ENCODE results near the gene SERPINE1.
"Not testable (repeated sequence)": the region's sequence is repeated elsewhere in the genome, so short reads cannot be mapped to it uniquely, and the experiment has no call there.

The SERPINE1 gene

DNA sequence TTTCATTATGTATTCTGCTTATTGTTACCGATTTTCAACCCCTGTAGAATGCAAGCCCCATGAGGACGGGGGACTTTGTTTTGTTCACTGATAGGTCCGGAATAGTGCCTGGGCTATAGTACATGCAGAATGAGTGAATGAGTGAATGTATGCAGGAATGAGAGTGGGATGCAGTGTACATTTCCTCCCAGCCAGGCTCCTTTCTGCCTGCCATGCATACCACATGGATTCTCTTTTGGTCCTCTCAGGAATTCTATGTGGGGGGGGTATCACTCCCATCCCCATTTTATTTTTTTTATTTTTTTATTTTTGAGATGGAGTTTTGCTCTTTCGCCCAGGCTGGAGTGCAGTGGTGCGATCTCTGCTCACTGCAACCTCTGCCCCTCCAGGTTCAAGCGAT, 24.9 kb upstream of the SERPINE1 start:
- DNase-seq (ENCODE audit: low read depth): no peak

DNA sequence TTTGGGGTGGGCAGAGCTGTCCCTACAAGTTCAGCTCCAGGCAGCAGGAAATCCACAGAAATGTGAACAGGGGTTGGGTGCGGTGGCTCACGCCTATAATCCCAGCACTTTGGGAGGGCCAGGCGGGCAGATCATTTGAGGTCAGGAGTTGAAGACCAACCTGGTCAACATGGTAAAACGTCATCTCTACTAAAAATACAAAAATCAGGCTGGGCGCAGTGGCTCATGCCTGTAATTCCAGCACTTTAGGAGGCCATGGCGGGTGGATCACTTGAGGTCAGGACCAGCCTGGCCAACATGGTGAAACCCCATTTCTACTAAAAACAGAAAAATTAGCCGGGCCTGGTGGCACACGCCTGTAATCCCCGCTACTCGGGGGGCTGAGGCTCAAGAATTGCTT, 23.2 kb upstream of the SERPINE1 start:
- not testable (repeated sequence) for DNase-seq (ENCODE audit: low read depth)

DNA sequence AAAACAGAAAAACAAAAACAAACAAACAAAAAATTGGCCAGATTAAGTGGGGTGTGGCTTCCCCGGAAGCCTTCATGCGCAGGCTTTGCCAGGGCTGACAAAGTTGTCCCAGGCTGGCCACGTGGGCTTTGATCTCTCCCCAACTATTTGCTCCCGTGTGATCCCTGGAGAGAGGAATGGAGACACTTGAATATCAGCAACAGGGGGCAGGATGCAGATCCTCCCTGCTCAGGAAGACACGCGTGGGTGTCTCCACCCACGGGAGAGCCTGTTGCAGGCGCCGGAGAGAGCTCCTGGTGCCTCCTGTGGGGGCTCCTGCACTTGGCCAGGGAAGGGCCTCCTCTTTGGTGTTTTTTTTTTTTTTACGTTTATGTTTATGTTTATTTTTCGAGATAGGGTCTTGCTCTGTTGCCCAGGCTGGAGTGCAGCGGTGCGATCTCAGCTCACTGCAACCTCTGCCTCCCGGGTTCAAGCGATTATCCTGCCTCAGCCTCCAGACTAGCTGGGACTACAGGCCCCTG, 22.7 kb upstream of the SERPINE1 start:
- DNase-seq (ENCODE audit: low read depth): no peak

GRCh38 chr7:101104799-101105198, 22.1 kb upstream of the SERPINE1 start:
- no peak for DNase-seq (ENCODE audit: low read depth)

DNA sequence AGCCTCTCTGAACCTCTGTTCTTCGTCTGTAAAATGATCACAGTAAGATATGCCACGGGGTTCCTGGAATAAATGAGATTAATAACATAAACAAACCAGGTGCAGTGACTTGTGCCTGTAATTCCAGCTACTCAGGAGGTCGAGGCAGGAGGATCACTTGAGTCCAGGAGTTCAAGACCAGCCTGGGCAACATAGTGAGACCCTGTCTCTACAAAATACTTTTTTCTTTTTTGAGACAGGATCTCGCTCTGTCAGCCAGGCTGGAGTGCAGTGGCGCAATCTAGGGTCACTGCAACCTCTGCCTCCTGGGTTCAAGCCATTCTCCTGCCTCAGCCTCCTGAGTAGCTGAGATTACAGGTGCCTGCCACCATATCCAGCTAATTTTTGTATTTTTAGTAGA, 21.7 kb upstream of the SERPINE1 start:
- DNase-seq (ENCODE audit: low read depth): not testable (repeated sequence)

DNA sequence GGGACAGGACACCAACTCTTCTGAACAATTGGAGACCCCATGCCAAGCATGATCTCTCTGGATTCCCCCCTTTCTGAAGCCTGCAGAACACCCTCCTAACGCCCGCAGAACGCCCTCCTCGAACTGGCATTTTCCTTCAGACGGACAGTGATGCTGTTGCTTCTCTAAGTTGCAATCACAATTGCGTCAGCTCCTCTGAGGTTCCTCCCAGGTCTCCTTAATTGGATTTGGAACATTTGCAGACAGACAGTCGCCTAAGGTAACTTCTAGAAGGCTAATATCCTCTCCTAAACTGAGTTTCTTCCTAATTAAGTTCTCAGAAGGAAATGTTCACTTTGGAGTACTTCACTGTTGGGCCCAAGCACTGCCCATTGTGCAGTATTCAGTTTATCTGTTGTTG, 20.5 kb upstream of the SERPINE1 start:
- no peak for DNase-seq (ENCODE audit: low read depth)

GRCh38 chr7:101108330-101108857, 18.5 kb upstream of the SERPINE1 start:
- no peak for DNase-seq (ENCODE audit: low read depth)

- no peak for DNase-seq (ENCODE audit: low read depth)
These were observed 17.9 kb upstream of the SERPINE1 start for GRCh38 chr7:101108961-101109360.

- DNase-seq (ENCODE audit: low read depth): no peak
These were observed 17.5 kb upstream of the SERPINE1 start for GRCh38 chr7:101109368-101109767.

DNA sequence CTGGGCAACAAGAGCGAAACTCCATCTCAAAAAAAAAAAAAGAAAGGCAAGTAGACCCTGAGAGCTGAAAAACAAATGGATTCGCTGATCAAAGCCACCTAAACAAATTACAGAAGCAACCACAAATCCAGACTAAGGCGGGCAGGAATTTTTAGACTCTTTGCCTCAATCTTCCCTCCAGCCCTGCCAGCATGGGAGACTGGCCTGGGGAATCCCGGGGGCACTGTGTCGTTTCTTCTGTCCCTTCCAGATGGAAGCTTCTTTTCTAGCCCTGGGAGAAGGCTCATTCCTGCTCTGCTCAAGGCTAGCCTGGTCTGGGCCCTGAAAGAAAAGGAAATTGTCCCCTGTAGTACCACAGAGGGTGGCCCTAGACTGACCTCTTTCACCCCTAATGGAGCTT, 15.6 kb upstream of the SERPINE1 start:
- no peak for DNase-seq (ENCODE audit: low read depth)

GRCh38 chr7:101112233-101112632, 14.7 kb upstream of the SERPINE1 start:
- no peak for DNase-seq (ENCODE audit: low read depth)

- not testable (repeated sequence) for DNase-seq (ENCODE audit: low read depth)
These were observed 13.8 kb upstream of the SERPINE1 start for GRCh38 chr7:101113140-101113539.

DNA sequence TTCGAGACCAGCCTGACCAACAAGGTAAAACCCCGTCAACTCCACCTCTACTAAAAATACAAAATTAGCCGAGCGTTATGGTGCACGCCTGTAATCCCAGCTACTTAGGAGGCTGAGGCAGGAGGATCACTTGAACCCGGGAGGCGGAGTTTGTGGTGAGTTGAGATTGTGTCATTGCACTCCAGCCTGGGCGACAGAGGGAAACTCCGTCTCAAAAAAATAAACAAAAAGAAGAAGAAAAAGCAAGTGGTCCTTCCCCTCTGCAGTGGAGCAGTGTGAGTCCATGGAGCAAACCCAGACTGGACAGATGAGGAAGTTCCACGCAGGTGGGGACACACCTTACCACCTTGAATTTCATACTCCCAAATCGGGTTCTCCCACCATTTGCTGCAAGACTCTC, 13.1 kb upstream of the SERPINE1 start:
- no peak for DNase-seq (ENCODE audit: low read depth)

DNA sequence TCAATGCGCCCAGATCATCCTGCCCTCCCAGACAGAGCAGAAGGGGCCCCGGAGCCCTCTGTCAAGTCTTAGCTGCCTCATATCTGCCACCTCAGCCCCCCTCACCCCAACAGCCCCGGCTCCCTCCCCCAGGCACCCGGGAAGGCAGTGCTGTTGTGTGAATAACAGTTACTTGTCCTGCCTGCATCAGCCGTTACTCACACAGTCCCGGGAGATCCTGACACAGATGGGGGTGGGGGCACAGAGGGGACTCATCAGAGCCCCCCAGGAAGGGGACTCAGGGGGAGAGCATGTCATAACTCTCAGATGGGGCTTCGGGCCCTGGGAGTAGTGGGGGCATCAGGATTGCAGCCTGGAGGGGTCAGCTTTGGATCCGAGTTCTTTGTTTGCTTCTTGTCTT, 12.4 kb upstream of the SERPINE1 start:
- DNase-seq (ENCODE audit: low read depth): no peak

DNA sequence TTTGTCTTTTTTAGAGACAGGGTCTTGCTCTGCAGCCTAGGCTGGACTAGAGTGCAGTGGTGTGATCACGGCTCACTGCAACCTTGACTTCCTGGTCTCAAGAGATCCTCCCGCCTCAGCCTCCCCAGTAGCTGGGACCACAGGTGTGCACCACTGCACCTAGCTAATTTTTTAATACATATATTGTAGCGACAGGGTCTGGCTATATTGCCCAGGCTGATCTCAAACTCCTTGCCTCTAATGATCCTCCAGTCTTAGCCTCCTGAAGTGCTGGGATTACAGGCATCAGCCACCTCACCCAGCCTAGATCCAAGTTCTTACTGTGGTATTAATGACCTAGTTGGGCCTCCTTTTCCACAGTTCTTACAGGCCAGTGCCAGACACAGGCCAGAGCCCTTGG, 11.7 kb upstream of the SERPINE1 start:
- no peak for DNase-seq (ENCODE audit: low read depth)

- DNase-seq (ENCODE audit: low read depth): no peak
These were observed 10.0 kb upstream of the SERPINE1 start for GRCh38 chr7:101116898-101117297.

DNA sequence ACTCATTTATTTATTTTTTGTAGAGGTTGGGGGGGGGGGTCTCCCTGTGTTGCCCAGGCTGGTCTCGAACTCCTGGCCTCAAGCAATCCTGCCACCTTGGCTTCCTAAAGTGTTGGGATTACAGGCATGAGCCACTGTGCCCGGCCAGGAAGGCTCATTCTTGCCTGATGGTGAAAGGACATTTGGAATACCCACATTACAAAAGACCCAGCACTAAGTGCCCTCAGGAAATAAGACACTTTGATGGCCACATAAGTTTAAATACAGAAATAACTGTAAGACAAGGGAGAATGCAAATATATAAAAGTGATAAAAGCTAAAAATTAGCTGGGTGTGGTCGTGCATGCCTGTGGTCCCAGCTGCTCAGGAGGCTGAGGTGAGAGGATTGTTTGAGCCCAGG, 8.0 kb upstream of the SERPINE1 start:
- no peak for DNase-seq (ENCODE audit: low read depth)

GRCh38 chr7:101119876-101120275, 7.0 kb upstream of the SERPINE1 start:
- no peak for DNase-seq (ENCODE audit: low read depth)

- DNase-seq (ENCODE audit: low read depth): no peak
These were observed 6.6 kb upstream of the SERPINE1 start for GRCh38 chr7:101120315-101120714.

DNA sequence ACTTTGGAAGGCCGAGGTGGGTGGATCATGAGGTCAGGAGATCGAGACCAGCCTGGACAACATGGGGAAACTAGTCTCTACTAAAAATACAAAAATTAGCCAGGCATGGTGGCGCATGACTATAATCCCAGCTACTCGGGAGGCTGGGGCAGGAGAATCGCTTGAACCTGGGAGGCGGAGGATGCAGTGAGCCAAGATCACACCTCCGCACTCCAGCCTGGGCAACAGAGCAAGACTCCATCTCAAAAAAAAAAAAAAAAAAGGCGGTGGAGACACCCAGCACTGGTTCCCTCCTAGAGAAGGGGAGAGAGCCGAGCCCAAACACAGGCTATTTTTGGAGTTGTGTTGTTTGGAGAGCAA, 5.3 kb upstream of the SERPINE1 start:
- not testable (repeated sequence) for DNase-seq (ENCODE audit: low read depth)

- DNase-seq (ENCODE audit: low read depth): no peak
These were observed 4.6 kb upstream of the SERPINE1 start for GRCh38 chr7:101121991-101122932.

DNA sequence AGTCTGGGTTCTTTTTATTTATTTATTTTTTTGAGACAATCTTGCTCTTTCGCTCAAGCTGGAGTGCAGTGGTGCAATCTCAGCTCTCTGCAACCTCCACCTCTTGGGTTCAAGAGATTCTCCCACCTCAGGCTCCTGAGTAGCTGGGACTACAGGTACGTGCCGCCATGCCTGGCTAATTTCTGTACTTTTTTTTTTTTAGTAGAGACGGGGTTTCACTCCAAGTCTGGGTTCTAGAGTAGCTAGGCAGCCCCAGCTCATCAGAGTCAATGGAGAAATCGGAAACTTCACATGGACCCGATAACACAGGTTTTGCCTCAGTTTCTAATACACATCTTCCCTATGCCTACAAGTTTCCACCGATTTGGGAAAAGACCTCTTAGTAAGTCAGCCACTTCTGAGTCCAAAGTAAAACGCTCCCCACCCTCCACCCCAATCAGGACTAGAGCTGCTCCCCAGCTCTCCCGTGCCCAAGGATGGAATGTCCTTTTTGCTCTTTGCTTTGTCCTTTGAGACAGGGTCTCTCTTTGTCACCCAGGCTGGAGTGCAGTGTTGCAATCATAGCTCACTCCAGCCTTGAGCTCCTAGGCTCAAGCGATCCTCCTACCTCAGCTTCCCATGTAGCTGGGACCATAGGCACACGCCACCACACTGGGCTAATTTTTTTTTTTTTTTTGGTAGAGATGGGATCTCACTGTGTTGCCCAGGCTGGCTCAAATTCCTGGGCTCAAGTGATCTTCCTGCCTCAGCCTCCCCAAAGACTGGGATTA, 3.8 kb upstream of the SERPINE1 start:
- DNase-seq (ENCODE audit: low read depth): no peak

- no peak for DNase-seq (ENCODE audit: low read depth)
These were observed 3.2 kb upstream of the SERPINE1 start for GRCh38 chr7:101123703-101124068.

All from stimulated activated CD4-positive, alpha-beta T cell treated with anti-CD3 and anti-CD28 coated beads, Interleukin-2, amount 100 ng/mL, for 4 hours (primary cell).